IMR-90 (cell line): ENCODE data around the gene FTO. TPM values are rescaled to one million over a fixed set of nuclear protein-coding genes. Genes with fewer than 3 reads are reported as not detected.

ENCODE experiments used
- ATAC-seq: fragments of 200-7000 bp; cut with Tn5 transposase; 2 replicates; pipeline ENCODE4 v1.9.1; 2020; ENCODE audit warnings: low read depth, mild to moderate bottlenecking, moderate library complexity
- BruUV-seq: library from RNA; stranded (reverse); fragments of 400-500 nt; replicated peaks from 2 replicates; lab custom pipeline; 2021; lab: Mats Ljungman, UMichigan
- CTCF ChIA-PET: fragments of 300-600 bp; formaldehyde crosslinking; extraction: SDS; loops from one replicate; lab custom pipeline; 2021; ENCODE audit warnings: antibody characterized with exemption; lab: Yijun Ruan, JAX
- POLR2A ChIA-PET: fragments of 300-600 bp; sonication (Branson Sonifier 250); formaldehyde crosslinking; loops from one replicate; lab custom pipeline; 2022; ENCODE audit warnings: antibody characterized with exemption; ENCODE audit not compliant: unreplicated experiment; lab: Charles Lee
- DNase-seq: peaks from one replicate; pipeline ENCODE4 v3.0.0; 2013
- H2AFZ ChIP-seq: replicated peaks from 2 replicates; pipeline ENCODE3; 2013; ENCODE audit warnings: low read length, mild to moderate bottlenecking; ENCODE audit not compliant: poor library complexity
- H2AK5ac ChIP-seq: 2 replicates; pipeline ENCODE4 v1.6.1; 2013; ENCODE audit warnings: low read depth, low read length, inconsistent platforms
- H2AK9ac ChIP-seq: replicated peaks from 2 replicates; pipeline ENCODE3; 2013; ENCODE audit warnings: mild to moderate bottlenecking, low read depth, low read length, moderate library complexity; ENCODE audit not compliant: poor library complexity
- H2BK120ac ChIP-seq: 2 replicates; pipeline ENCODE4 v1.6.1; 2013; ENCODE audit warnings: low read depth, low read length, inconsistent platforms
- H2BK15ac ChIP-seq: 3 replicates; pipeline ENCODE4 v1.6.1; 2013; ENCODE audit warnings: low read depth, low read length, inconsistent platforms
- H2BK20ac ChIP-seq: 2 replicates; pipeline ENCODE4 v1.6.1; 2013; ENCODE audit warnings: low read depth, mild to moderate bottlenecking, inconsistent platforms, low read length, moderate library complexity
- H2BK5ac ChIP-seq: 2 replicates; pipeline ENCODE4 v1.6.1; 2013; ENCODE audit warnings: mild to moderate bottlenecking, low read depth, low read length, inconsistent platforms; ENCODE audit not compliant: poor library complexity, severe bottlenecking
- H3K14ac ChIP-seq: replicated peaks from 2 replicates; pipeline ENCODE4 v1.6.1; 2013; ENCODE audit warnings: low read depth, low read length, inconsistent platforms
- H3K18ac ChIP-seq: 2 replicates; pipeline ENCODE4 v1.6.1; 2013; ENCODE audit warnings: low read depth, low read length, control low read depth
- H3K23ac ChIP-seq: 2 replicates; pipeline ENCODE4 v1.6.1; 2013; ENCODE audit warnings: low read depth, low read length, inconsistent platforms
- H3K27ac ChIP-seq: 2 replicates; pipeline ENCODE4 v1.5.1; 2013; ENCODE audit warnings: mild to moderate bottlenecking, control low read depth, low read length; ENCODE audit not compliant: insufficient read depth
- H3K27me3 ChIP-seq: 2 replicates; pipeline ENCODE4 v1.6.1; 2013; ENCODE audit warnings: low read length; ENCODE audit not compliant: control insufficient read depth, insufficient read depth
- H3K36me3 ChIP-seq: 2 replicates; pipeline ENCODE4 v1.6.1; 2013; ENCODE audit warnings: low read length, mixed read lengths; ENCODE audit not compliant: control insufficient read depth, insufficient read depth
- H3K4ac ChIP-seq: 2 replicates; pipeline ENCODE4 v1.6.1; 2013; ENCODE audit warnings: low read depth, low read length, inconsistent platforms
- H3K4me1 ChIP-seq: 2 replicates; pipeline ENCODE4 v1.6.1; 2013; ENCODE audit warnings: low read length, mixed read lengths; ENCODE audit not compliant: control insufficient read depth, insufficient read depth
- H3K4me2 ChIP-seq: 2 replicates; pipeline ENCODE4 v1.6.1; 2013; ENCODE audit warnings: low read depth, mild to moderate bottlenecking, control low read depth, low read length, moderate library complexity
- H3K4me3 ChIP-seq: 2 replicates; pipeline ENCODE4 v1.5.1; 2013; ENCODE audit warnings: low read depth, mild to moderate bottlenecking, control low read depth, low read length, moderate library complexity; ENCODE audit not compliant: insufficient read depth
- H3K56ac ChIP-seq: 2 replicates; pipeline ENCODE4 v1.6.1; 2013; ENCODE audit warnings: low read length, inconsistent platforms; ENCODE audit not compliant: insufficient read depth; ENCODE audit errors: extremely low read depth
- H3K79me1 ChIP-seq, 2 experiments: 2 replicates each; pipeline ENCODE4 v1.6.1; 2013; ENCODE audit warnings: low read length in 2 of 2, inconsistent platforms in 1 of 2, low read depth in 1 of 2
- H3K9ac ChIP-seq: 2 replicates; pipeline ENCODE4 v1.6.1; 2013; ENCODE audit warnings: low read depth, low read length, control low read depth
- H3K9me1 ChIP-seq: 2 replicates; pipeline ENCODE4 v1.6.1; 2013; ENCODE audit warnings: low read length, inconsistent platforms; ENCODE audit not compliant: insufficient read depth
- H3K9me3 ChIP-seq: 2 replicates; pipeline ENCODE4 v1.6.1; 2013; ENCODE audit warnings: low read length; ENCODE audit not compliant: control insufficient read depth, insufficient read depth
- H4K20me1 ChIP-seq: 2 replicates; pipeline ENCODE4 v1.6.1; 2013; ENCODE audit warnings: low read length, inconsistent platforms; ENCODE audit not compliant: insufficient read depth
- H4K5ac ChIP-seq: 2 replicates; pipeline ENCODE4 v1.6.1; 2013; ENCODE audit warnings: mild to moderate bottlenecking, low read depth, low read length, control low read depth
- H4K8ac ChIP-seq, 2 experiments: 2 replicates each; pipeline ENCODE4 v1.6.1; 2013; ENCODE audit warnings: low read depth in 2 of 2, low read length in 2 of 2, control low read depth in 1 of 2, inconsistent platforms in 1 of 2
- H4K91ac ChIP-seq: 2 replicates; pipeline ENCODE4 v1.6.1; 2013; ENCODE audit warnings: low read depth, low read length, inconsistent platforms; ENCODE audit not compliant: insufficient read depth
- CHD1 ChIP-seq: IDR thresholded peaks from 2 replicates; pipeline ENCODE4 v1.6.1; 2012; ENCODE audit warnings: low read depth, low read length, improper control_type of control experiment
- FOS ChIP-seq: fragments of 150-350 bp; IDR thresholded peaks from 2 replicates; pipeline ENCODE4 v1.6.1; 2016; ENCODE audit warnings: low read depth, low read length
- MAZ ChIP-seq: IDR thresholded peaks from 2 replicates; pipeline ENCODE4 v1.6.1; 2012; ENCODE audit warnings: low read depth, mild to moderate bottlenecking, low read length, improper control_type of control experiment, moderate library complexity, borderline replicate concordance
- MXI1 ChIP-seq: IDR thresholded peaks from 2 replicates; pipeline ENCODE4 v1.6.1; 2012; ENCODE audit warnings: low read depth, mild to moderate bottlenecking, low read length, moderate library complexity, borderline replicate concordance
- NFE2L2 ChIP-seq: fragments of 150-350 bp; IDR thresholded peaks from 2 replicates; pipeline ENCODE4 v1.6.1; 2016; ENCODE audit warnings: low read depth, mild to moderate bottlenecking, low read length
- RCOR1 ChIP-seq: IDR thresholded peaks from 2 replicates; pipeline ENCODE4 v1.6.1; 2012; ENCODE audit warnings: mild to moderate bottlenecking, low read length, improper control_type of control experiment; ENCODE audit not compliant: insufficient replicate concordance
- SMC3 ChIP-seq: fragments of 150-350 bp; IDR thresholded peaks from 2 replicates; pipeline ENCODE4 v1.6.1; 2016; ENCODE audit warnings: low read depth, mild to moderate bottlenecking, antibody characterized with exemption, low read length, moderate library complexity
- USF2 ChIP-seq: fragments of 150-350 bp; IDR thresholded peaks from 2 replicates; pipeline ENCODE4 v1.6.1; 2017; ENCODE audit warnings: mild to moderate bottlenecking, antibody characterized with exemption, low read length, low read depth
- WGBS, 2 experiments: methylation state at CpG; one replicate each; pipeline versions ENCODE4 v1.1.5 to v1.1.7; 2013; ENCODE audit warnings: missing lambda C conversion rate in 2 of 2; ENCODE audit not compliant: insufficient read length in 1 of 2; ENCODE audit errors: extremely low coverage in 2 of 2; 5-methylcytosine and 5-hydroxymethylcytosine counted together
- dilution Hi-C: fragments of 300-500 bp; cut with HindIII; formaldehyde crosslinking; loops from one replicate; pipeline ENCODE4 v1.14.3; 2018; ENCODE audit warnings: low sequenced_read_pairs; ENCODE audit not compliant: unreplicated experiment
- in situ Hi-C: fragments of 300-500 bp; cut with MboI; formaldehyde crosslinking; loops from 3 replicates; pipeline ENCODE4 v1.14.3; 2019; ENCODE audit warnings: low sequenced_read_pairs, inconsistent platforms, mixed read lengths
- intact Hi-C: fragments of 100-400 bp; cut with micrococcal nuclease; formaldehyde crosslinking; loops from 2 replicates; pipeline ENCODE4 v1.10.0; 2022
- polyA plus RNA-seq, 3 experiments: library from polyadenylated mRNA; depleted of rRNA; stranded (reverse); fragments of >200 nt; gene quantifications; 2 replicates each; pipeline ENCODE4 v1.2.3, GENCODE V29; 2012; ENCODE audit warnings: low replicate concordance in 1 of 3
- total RNA-seq: library from RNA; depleted of rRNA; stranded (reverse); fragments of >200 nt; gene quantifications from 2 replicates; pipeline ENCODE4 v1.2.3, GENCODE V29; 2012
- TF ChIP-seq, protein P1 (sequence below): fragments of 150-350 bp; IDR thresholded peaks from 2 replicates; pipeline ENCODE4 v1.6.1; 2016; ENCODE audit warnings: low read depth, mild to moderate bottlenecking, low read length, moderate library complexity, borderline replicate concordance

Gene FTO
- total and polyA plus RNA-seq, 2 of the 4 experiments (the other 2 are of a cell fraction): 70.3 to 132 TPM

- no peak overlapping the region for H3K9ac ChIP-seq
- no peak overlapping the region for H3K56ac ChIP-seq
- no peaks in the 10 kb centered on the region for H3K36me3 ChIP-seq
- no peak overlapping the region for H3K18ac ChIP-seq
- H2AK5ac ChIP-seq: no peak overlapping the region
- BruUV-seq: no TSS peak
- H2BK15ac ChIP-seq: no peak overlapping the region
- no peak overlapping the region for H2AFZ ChIP-seq
- peaks cover 2% of the 10 kb centered on the region; the same call in 1 of the 2 replicates for H3K9me1 ChIP-seq
- no peaks in the 10 kb centered on the region for H4K20me1 ChIP-seq
- no peak overlapping the region for H2AK9ac ChIP-seq
- H3K14ac ChIP-seq: no peak overlapping the region; the same call in 1 of the 2 replicates
- H3K4ac ChIP-seq: no peak overlapping the region
- H3K27me3 ChIP-seq: no peaks in the 10 kb centered on the region
- dilution Hi-C loops: no loop called here
- intact Hi-C loops: no loop called here
- TF ChIP-seq SMC3: no peak
- TF ChIP-seq USF2: no peak
- TF ChIP-seq NFE2L2: no peak
- TF ChIP-seq, protein P1, sequence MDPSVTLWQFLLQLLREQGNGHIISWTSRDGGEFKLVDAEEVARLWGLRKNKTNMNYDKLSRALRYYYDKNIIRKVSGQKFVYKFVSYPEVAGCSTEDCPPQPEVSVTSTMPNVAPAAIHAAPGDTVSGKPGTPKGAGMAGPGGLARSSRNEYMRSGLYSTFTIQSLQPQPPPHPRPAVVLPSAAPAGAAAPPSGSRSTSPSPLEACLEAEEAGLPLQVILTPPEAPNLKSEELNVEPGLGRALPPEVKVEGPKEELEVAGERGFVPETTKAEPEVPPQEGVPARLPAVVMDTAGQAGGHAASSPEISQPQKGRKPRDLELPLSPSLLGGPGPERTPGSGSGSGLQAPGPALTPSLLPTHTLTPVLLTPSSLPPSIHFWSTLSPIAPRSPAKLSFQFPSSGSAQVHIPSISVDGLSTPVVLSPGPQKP: no peak
- no peak for TF ChIP-seq FOS
- no peak for TF ChIP-seq RCOR1
- TF ChIP-seq CHD1: no peak
- no peak for TF ChIP-seq MXI1
- TF ChIP-seq MAZ: no peak
- peak; percentile 11; the same call in 1 of the 2 replicates for ATAC-seq
- no peak overlapping the region for H3K23ac ChIP-seq
- POLR2A ChIA-PET: no interaction called here
- peaks cover 4% of the 10 kb centered on the region; the same call in 1 of the 2 replicates for H3K4me1 ChIP-seq
- no peaks in the 10 kb centered on the region for H3K9me3 ChIP-seq
- no peak overlapping the region for H3K27ac ChIP-seq
- in situ Hi-C loops: no loop called here
- no peak overlapping the region for H2BK5ac ChIP-seq
- H2BK120ac ChIP-seq: no peak overlapping the region
- H3K4me3 ChIP-seq: no peak overlapping the region
- CTCF ChIA-PET: no interaction called here
- H4K91ac ChIP-seq: no peak overlapping the region
- no peaks in the 10 kb centered on the region; a peak in 1 of 4 replicates for H3K79me1 ChIP-seq
- H4K8ac ChIP-seq: no peak overlapping the region; a peak in 1 of 4 replicates
- DNase-seq: no peak
- no peak overlapping the region for H2BK20ac ChIP-seq
- no CpG with 5 or more reads among the region's 2 CpGs for WGBS, 2 experiments
- H3K4me2 ChIP-seq: no peak overlapping the region; the same call in 1 of the 2 replicates
- H4K5ac ChIP-seq: no peak overlapping the region
These were observed 264.5 kb downstream of the FTO start for GRCh38 chr16:53968454-53968853.
